Glutamatergic neuron (in vitro differentiated cells): Measurements from ENCODE around the gene MAN2A2. TPM values are rescaled to one million over a fixed set of nuclear protein-coding genes. Genes with fewer than 3 reads are reported as not detected.

ENCODE experiments used
- DNase-seq: peaks from one replicate; pipeline ENCODE4 v3.0.0; 2022
- H3K27ac Mint-ChIP-seq: one replicate; pipeline ENCODE4 v1.8.0; 2020; ENCODE audit warnings: mild to moderate bottlenecking, mixed read lengths, inconsistent platforms; ENCODE audit not compliant: unreplicated experiment
- H3K27me3 Mint-ChIP-seq: one replicate; pipeline ENCODE4 v1.8.0; 2020; ENCODE audit warnings: mild to moderate bottlenecking, moderate library complexity, mixed read lengths, inconsistent platforms; ENCODE audit not compliant: unreplicated experiment
- H3K36me3 Mint-ChIP-seq: one replicate; pipeline ENCODE4 v1.8.0; 2020; ENCODE audit warnings: mild to moderate bottlenecking, mixed read lengths, inconsistent platforms; ENCODE audit not compliant: unreplicated experiment
- H3K4me1 Mint-ChIP-seq: one replicate; pipeline ENCODE4 v1.8.0; 2020; ENCODE audit warnings: mild to moderate bottlenecking, low read depth, mixed read lengths, inconsistent platforms; ENCODE audit not compliant: unreplicated experiment
- H3K4me3 Mint-ChIP-seq: one replicate; pipeline ENCODE4 v1.8.0; 2020; ENCODE audit warnings: mild to moderate bottlenecking, mixed read lengths, inconsistent platforms; ENCODE audit not compliant: unreplicated experiment
- H3K9me3 Mint-ChIP-seq: one replicate; pipeline ENCODE4 v1.8.0; 2020; ENCODE audit warnings: mild to moderate bottlenecking, moderate library complexity, mixed read lengths, inconsistent platforms; ENCODE audit not compliant: unreplicated experiment
- total RNA-seq: library from RNA; stranded (reverse); fragmentation: NEBNext Ultra II Directional; extraction: Animal tissue kit (Norgen Biotek cat#: 25700); gene quantifications from one replicate; pipeline ENCODE4 v1.2.1, GENCODE V29; 2021; ENCODE audit not compliant: unreplicated experiment
- TF ChIP-seq, protein P1 (sequence below): fragments of 200-600 bp; sonication (generic); IDR thresholded peaks from one replicate; pipeline ENCODE4 v1.5.0; 2021; ENCODE audit not compliant: partially characterized antibody, unreplicated experiment

The MAN2A2 gene
- total RNA-seq, 1 donor from 2014 or later, result 81.8 TPM

DNA sequence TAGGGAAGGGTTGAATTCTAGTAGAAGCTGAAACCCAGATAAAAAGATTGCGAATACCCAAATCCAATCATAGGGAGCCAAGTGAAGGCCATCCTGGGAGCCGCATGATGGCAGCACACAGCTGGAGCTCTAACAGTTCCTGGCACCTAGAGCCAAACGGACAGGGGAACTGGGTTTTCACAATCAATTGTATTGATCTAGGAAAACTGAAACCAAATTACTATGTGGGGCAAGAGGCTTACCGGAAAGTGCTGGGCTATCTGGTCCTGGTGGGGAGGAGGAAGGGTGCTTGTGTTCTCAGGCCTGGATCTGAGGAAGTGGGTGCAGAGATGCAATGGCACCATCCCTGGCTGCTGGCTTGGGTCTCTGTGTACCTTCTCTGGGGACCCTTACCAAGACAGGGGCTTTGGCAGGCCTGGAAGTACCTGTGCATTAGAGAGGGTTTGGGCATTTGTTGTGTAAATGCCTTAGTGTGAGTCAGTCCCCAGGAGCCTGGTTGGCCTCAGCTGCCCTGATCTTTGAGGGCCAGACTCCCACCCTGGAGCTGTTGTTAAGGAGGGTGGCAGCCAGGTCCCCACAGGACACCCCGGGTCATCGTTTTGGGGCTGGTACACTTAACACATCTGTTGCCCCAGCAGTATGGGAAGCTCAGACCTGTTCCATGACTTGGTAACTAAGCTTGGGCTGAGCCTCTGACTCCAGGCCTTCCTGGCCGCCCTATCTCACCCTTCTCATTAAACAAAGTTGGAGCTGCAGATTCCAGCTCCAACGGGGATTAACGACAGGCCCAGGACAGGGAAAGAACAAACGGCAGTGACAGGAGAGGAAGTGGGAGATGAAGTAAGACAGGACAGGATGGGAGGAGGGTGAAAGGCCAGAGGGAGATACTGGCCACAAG is 43.6 kb upstream of the MAN2A2 start:
- Mint-ChIP-seq H3K36me3 (no peaks in the 10 kb centered on the region), H3K4me1 (peaks cover 5% of the 10 kb centered on the region), H3K9me3 (no peaks in the 10 kb centered on the region), H3K27ac (no peak overlapping the region), H3K27me3 (peaks cover 6% of the 10 kb centered on the region), H3K4me3 (no peak overlapping the region)
- no peak for DNase-seq
- TF ChIP-seq, protein P1, sequence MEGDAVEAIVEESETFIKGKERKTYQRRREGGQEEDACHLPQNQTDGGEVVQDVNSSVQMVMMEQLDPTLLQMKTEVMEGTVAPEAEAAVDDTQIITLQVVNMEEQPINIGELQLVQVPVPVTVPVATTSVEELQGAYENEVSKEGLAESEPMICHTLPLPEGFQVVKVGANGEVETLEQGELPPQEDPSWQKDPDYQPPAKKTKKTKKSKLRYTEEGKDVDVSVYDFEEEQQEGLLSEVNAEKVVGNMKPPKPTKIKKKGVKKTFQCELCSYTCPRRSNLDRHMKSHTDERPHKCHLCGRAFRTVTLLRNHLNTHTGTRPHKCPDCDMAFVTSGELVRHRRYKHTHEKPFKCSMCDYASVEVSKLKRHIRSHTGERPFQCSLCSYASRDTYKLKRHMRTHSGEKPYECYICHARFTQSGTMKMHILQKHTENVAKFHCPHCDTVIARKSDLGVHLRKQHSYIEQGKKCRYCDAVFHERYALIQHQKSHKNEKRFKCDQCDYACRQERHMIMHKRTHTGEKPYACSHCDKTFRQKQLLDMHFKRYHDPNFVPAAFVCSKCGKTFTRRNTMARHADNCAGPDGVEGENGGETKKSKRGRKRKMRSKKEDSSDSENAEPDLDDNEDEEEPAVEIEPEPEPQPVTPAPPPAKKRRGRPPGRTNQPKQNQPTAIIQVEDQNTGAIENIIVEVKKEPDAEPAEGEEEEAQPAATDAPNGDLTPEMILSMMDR, result no peak

GRCh38 chr15:90860450-90860849 is 42.7 kb upstream of the MAN2A2 start:
- Mint-ChIP-seq H3K36me3 (no peaks in the 10 kb centered on the region), H3K27me3 (peaks cover 4% of the 10 kb centered on the region), H3K4me3 (no peak overlapping the region), H3K4me1 (peaks cover 5% of the 10 kb centered on the region), H3K27ac (no peak overlapping the region), H3K9me3 (no peaks in the 10 kb centered on the region)
- no peak for DNase-seq
- TF ChIP-seq, protein P1, result no peak

DNA sequence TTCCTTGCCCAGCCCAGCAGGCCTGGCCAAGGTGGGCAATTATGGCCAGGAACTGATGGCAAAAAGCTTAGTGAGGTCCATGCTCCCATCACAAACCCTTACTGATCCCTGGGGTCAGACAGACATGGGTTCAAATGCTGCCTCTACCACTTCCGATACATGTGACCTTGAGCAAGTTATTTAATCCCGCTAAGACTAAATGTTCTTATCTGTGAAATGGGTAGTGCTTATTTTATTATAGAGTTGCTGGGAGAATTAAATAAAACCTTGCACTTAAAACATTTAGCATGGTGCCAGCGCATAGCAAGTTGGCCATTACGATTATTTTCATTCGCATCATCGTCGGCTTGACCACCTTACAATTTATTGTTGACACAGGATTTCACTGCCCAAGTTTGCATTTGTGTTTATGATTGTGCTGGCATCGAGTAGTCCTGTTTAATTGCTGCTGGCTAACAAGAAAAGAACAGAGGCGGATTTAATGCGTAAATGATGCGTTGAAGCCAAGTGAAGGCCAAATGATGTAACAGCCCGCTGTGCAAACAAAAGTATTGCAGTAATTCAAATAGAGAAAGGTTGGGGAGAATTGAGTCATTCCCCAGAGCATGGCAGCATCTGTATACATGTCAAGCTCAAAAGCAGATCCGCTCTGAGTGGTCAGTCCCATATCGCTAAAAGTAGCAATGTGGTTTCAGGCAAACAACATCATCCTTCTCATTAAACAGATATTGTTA is 42.0 kb upstream of the MAN2A2 start:
- Mint-ChIP-seq H3K4me3 (no peak overlapping the region), H3K9me3 (no peaks in the 10 kb centered on the region), H3K36me3 (no peaks in the 10 kb centered on the region), H3K27ac (no peak overlapping the region), H3K27me3 (peaks cover 2% of the 10 kb centered on the region), H3K4me1 (peaks cover 5% of the 10 kb centered on the region)
- no peak for DNase-seq
- TF ChIP-seq, protein P1, result no peak

DNA sequence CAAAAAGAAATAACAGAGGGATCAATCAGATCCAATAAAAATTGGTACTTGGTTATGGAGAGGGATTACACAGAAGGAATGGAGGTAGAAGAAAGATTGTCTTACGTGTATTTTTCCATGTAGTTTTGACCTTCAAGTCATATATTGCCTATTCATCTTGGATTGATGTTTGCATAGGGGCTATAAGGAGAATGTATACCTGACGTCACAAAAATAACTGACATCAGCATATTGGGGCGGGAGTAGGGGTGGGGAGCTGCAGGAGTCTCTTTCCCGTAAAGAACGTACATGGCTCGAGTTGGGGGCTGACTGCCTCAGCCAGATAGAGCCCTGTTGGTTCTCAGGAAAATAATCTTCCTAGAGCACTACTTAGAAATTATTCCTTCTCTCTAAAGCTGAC is 40.6 kb upstream of the MAN2A2 start:
- H3K4me3 Mint-ChIP-seq, result no peak overlapping the region
- peaks cover 5% of the 10 kb centered on the region for H3K4me1 Mint-ChIP-seq
- peaks cover 2% of the 10 kb centered on the region for H3K27me3 Mint-ChIP-seq
- TF ChIP-seq, protein P1, result no peak
- no peaks in the 10 kb centered on the region for H3K36me3 Mint-ChIP-seq
- no peaks in the 10 kb centered on the region for H3K9me3 Mint-ChIP-seq
- no peak overlapping the region for H3K27ac Mint-ChIP-seq
- DNase-seq, result no peak
